ENCODE data around the gene BHLHE23.

BHLHE23 gene

DNA sequence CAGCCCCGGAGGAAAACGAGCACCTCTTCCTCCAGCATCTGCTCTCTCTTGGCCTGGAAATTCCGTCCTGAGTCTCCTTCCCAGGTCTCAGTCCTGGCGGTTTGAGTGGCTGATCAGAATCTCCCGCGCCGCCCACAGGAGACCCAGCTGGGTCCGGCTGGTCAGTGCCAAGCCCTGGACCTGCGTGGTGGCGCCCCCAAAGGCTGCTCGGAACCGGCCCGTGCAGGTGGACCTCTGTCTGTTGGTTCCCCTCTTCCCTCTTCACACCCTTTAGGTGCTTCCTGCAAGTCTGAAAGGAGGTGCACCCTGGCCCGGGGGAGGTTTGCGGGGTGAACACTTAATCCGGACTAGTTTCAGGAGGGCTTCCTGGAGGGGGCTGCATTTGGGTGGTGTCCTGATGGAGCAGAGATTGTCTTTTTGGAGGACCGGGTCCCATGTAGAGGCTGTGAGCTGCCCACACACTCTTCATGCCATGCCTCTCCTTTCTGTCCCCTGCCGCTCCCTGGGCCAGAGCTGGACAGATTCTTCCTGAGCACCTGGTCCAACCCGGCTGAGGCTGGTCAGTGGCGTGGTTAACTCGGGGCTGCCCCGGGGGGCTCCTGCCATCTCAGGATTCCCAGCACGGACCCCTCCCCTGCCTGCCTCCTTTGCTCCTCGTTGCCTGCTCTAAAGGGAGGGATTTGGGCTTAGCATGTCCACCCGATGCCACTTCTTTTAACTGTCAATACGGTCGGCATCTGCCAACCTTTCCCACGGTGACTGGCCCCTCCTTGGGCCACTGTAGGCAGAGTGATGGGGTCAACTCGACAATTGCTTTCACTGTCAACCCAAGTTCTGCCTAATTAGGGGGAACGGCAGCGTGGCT, 16.5 kb upstream of the BHLHE23 start:
- TF ChIP-seq CTCF (conservative IDR thresholded peaks at IDR 0.05; ENCODE audit: low read depth): no peak

GRCh38 chr20:63022501-63022900, 15.7 kb upstream of the BHLHE23 start:
- DNase-seq (ENCODE audit: low spot score): no peak
- no peak overlapping the region for H3K27ac ChIP-seq
- ChIA-PET CTCF (interaction anchor here (0.8 to 1.0 kb wide), 2 partner anchors 14 to 115 kb away, joined by 4 read pairs; no protein-coding TSS in a partner anchor), POLR2A (ENCODE audit: low non-redundant PET) (no interaction called here)
- no peak for TF ChIP-seq CTCF (conservative IDR thresholded peaks at IDR 0.05; ENCODE audit: low read depth)

More for the DNA sequence above, 16.5 kb upstream of the BHLHE23 start:
- DNase-seq (ENCODE audit: low spot score): no peak
- POLR2A ChIA-PET (ENCODE audit: low non-redundant PET): no interaction called here
- CTCF ChIA-PET: interaction anchor here (0.8 to 1.0 kb wide), 2 partner anchors 14 to 116 kb away, joined by 4 read pairs; no protein-coding TSS in a partner anchor
- no peak overlapping the region for H3K27ac ChIP-seq

- DNase-seq (ENCODE audit: low spot score): no peak
- CTCF ChIA-PET: interaction anchor here (1.0 kb wide), 2 partner anchors 13 to 114 kb away, joined by 4 to 5 read pairs; no protein-coding TSS in a partner anchor
- no peak for TF ChIP-seq CTCF (conservative IDR thresholded peaks at IDR 0.05; ENCODE audit: low read depth)
- POLR2A ChIA-PET (ENCODE audit: low non-redundant PET): no interaction called here
- H3K27ac ChIP-seq: no peak overlapping the region
These were observed 14.9 kb upstream of the BHLHE23 start for GRCh38 chr20:63021356-63022321.

DNA sequence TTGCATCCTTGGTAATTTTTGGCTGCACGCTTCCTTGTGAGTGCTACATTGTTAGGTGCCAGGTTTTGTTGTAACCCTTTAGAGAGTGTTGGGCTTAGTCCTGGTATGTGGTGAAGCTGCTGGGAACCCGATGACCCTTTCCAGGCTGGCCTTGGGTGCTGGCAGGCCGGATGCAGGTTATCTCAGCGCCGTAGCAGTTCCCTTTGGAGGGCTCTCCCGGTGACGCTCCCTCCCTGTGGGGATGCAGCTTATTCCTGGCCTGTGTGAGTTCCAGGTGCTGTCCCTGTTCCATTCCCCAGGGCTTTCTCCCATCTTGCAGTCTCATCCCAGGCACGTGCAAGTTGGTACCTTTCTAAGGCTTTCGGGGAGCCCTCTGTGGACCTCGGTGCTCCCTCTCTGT, 13.9 kb upstream of the BHLHE23 start:
- POLR2A ChIA-PET (ENCODE audit: low non-redundant PET): no interaction called here
- no peak overlapping the region for H3K27ac ChIP-seq
- CTCF ChIA-PET: interaction anchor here (1.0 kb wide), 1 partner anchor 12 kb away, joined by 5 read pairs; no protein-coding TSS in a partner anchor
- no peak for TF ChIP-seq CTCF (conservative IDR thresholded peaks at IDR 0.05; ENCODE audit: low read depth)
- no peak for DNase-seq (ENCODE audit: low spot score)

GRCh38 chr20:63017826-63018411, 11.2 kb upstream of the BHLHE23 start:
- no peak overlapping the region for H3K27ac ChIP-seq
- POLR2A ChIA-PET (ENCODE audit: low non-redundant PET): no interaction called here
- DNase-seq (ENCODE audit: low spot score): no peak
- CTCF ChIA-PET: interaction anchor here (0.6 kb wide), 1 partner anchor 236 kb away, joined by 3 read pairs; no protein-coding TSS in a partner anchor
- no peak for TF ChIP-seq CTCF (conservative IDR thresholded peaks at IDR 0.05; ENCODE audit: low read depth)

All from RWPE1 (cell line).